ENCODE results near the gene PLEKHA7.

GRCh38 chr11:16968196-16968595 lies 46.0 kb downstream of the PLEKHA7 start:
- TF ChIP-seq CTCF (IDR thresholded peaks at IDR 0.05): no peak
- TF ChIP-seq POLR2A (IDR thresholded peaks at IDR 0.05): no peak
